ENCODE measurements around the gene PCDH15.

GRCh38 chr10:54484186-54484585 lies 316.8 kb downstream of the PCDH15 start:
- TF ChIP-seq POLR2A (IDR thresholded peaks at IDR 0.05): no peak
- TF ChIP-seq, protein P1, sequence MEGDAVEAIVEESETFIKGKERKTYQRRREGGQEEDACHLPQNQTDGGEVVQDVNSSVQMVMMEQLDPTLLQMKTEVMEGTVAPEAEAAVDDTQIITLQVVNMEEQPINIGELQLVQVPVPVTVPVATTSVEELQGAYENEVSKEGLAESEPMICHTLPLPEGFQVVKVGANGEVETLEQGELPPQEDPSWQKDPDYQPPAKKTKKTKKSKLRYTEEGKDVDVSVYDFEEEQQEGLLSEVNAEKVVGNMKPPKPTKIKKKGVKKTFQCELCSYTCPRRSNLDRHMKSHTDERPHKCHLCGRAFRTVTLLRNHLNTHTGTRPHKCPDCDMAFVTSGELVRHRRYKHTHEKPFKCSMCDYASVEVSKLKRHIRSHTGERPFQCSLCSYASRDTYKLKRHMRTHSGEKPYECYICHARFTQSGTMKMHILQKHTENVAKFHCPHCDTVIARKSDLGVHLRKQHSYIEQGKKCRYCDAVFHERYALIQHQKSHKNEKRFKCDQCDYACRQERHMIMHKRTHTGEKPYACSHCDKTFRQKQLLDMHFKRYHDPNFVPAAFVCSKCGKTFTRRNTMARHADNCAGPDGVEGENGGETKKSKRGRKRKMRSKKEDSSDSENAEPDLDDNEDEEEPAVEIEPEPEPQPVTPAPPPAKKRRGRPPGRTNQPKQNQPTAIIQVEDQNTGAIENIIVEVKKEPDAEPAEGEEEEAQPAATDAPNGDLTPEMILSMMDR (IDR thresholded peaks at IDR 0.05): no peak
